Measurements from ENCODE around the gene PPP2R5C.
"Not testable (repeated sequence)": the region's sequence is repeated elsewhere in the genome, so short reads cannot be mapped to it uniquely, and the experiment has no call there.

PPP2R5C gene

DNA sequence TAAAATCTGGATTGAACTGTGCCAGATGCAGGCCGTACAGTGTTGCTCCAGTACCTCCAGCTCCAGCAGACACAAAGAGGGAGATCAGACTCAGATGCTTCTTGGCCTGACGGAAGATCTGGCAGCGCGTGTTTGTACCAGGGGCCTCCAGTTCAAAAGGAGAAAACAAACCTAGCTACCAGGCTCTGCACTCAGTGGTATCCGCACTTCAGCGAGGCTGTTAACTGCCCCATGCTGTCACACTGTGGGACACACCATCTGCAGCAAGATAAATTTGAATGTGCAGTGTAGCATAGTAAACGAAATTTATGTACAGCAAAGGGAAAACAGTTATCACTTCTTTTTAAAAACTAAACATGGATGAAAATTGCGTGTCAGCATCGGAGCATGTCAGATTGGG, 208.0 kb downstream of the PPP2R5C start:
- H3K4me2 ChIP-seq (ENCODE audit: low read length): peak overlapping the region; percentile 96
- H3K4me1 ChIP-seq (ENCODE audit: control insufficient read depth, low read length): peaks cover 68% of the 10 kb centered on the region
- H3K79me2 ChIP-seq (ENCODE audit: control insufficient read depth, low read length): peaks cover 100% of the 10 kb centered on the region
- TF ChIP-seq, protein P1, sequence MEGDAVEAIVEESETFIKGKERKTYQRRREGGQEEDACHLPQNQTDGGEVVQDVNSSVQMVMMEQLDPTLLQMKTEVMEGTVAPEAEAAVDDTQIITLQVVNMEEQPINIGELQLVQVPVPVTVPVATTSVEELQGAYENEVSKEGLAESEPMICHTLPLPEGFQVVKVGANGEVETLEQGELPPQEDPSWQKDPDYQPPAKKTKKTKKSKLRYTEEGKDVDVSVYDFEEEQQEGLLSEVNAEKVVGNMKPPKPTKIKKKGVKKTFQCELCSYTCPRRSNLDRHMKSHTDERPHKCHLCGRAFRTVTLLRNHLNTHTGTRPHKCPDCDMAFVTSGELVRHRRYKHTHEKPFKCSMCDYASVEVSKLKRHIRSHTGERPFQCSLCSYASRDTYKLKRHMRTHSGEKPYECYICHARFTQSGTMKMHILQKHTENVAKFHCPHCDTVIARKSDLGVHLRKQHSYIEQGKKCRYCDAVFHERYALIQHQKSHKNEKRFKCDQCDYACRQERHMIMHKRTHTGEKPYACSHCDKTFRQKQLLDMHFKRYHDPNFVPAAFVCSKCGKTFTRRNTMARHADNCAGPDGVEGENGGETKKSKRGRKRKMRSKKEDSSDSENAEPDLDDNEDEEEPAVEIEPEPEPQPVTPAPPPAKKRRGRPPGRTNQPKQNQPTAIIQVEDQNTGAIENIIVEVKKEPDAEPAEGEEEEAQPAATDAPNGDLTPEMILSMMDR (IDR thresholded peaks at IDR 0.05; ENCODE audit: low read depth, low read length, poor library complexity, severe bottlenecking): no peak
- TF ChIP-seq EZH2phosphoT487 (IDR thresholded peaks at IDR 0.05; ENCODE audit: borderline replicate concordance, low read length): no peak
- peaks cover 10% of the 10 kb centered on the region for H3F3A ChIP-seq (ENCODE audit: control insufficient read depth, insufficient read depth)
- H3K27ac ChIP-seq (ENCODE audit: low read depth, low read length): peak overlapping the region; percentile 93
- H3K27me3 ChIP-seq (ENCODE audit: control insufficient read depth, low read length): no peaks in the 10 kb centered on the region
- H3K4me3 ChIP-seq (ENCODE audit: low read length): peak overlapping the region; percentile 71
- H3K9me3 ChIP-seq (ENCODE audit: control insufficient read depth, insufficient read depth, low read length): no peaks in the 10 kb centered on the region
- no peaks in the 10 kb centered on the region for H3K9me2 ChIP-seq (replicated peaks; ENCODE audit: control insufficient read depth, low read length)
- H4K20me1 ChIP-seq (ENCODE audit: control insufficient read depth, insufficient read depth, low read depth, low read length): peaks cover 6% of the 10 kb centered on the region
- H3K36me3 ChIP-seq (ENCODE audit: control insufficient read depth, low read length): peaks cover 35% of the 10 kb centered on the region

DNA sequence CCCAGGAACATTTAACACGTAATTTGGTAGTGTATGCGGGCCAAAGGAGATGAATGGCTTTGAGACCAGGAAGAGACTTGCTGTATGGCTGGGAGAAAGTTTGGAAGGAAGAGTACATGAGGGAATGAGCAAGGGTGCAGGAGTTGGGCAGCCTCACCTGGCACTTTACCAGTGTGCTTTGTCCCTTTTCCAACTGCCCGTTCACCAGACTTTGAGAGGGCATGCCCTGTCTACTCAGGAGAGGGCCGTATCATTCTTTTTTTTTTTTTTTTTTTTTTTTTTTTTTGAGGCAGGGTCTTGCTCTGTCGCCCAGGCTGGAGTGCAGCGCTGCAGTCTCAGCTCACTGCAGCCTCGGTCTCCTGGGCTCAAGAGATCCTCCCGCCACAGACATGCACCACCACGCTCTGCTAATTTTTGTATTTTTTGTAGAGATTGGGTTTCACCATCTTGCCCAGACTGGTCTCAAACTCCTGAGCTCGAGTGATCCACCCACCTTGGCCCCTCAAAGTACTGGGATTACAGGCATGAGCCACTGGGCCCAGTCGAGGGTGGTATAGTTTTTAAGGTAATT, 209.4 kb downstream of the PPP2R5C start:
- H3K27ac ChIP-seq (ENCODE audit: low read depth, low read length): peak overlapping the region; percentile 93
- no peaks in the 10 kb centered on the region for H3K27me3 ChIP-seq (ENCODE audit: control insufficient read depth, low read length)

DNA sequence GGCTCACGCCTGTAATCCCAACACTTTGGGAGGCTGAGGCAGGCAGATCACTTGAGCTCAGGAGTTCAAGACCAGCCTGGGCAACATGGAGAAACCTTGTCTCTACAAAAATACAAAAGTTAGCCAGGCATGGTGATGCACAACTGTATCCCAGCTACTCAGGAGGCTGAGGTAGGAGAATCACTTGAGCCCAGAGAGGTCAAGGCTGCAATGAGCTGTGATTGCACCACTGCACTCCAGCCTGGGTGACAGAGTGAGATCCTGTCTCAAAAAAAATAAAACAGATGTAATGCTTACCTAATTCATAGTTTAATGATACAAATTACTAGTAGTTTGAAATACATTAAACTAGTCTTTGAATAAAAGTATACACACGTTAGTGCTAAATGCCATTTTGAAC, 209.9 kb downstream of the PPP2R5C start:
- not testable (repeated sequence) for H3F3A ChIP-seq (ENCODE audit: control insufficient read depth, insufficient read depth)
- H3K4me3 ChIP-seq (ENCODE audit: low read length): peak overlapping the region; percentile 3; the same call in 1 of the 2 replicates

More for the DNA sequence above, 209.4 kb downstream of the PPP2R5C start:
- Histone ChIP-seq H3K9me3 (ENCODE audit: control insufficient read depth, insufficient read depth, low read length) (no peaks in the 10 kb centered on the region), H3K4me2 (ENCODE audit: low read length) (peak overlapping the region; percentile 96), H3K4me1 (ENCODE audit: control insufficient read depth, low read length) (peaks cover 65% of the 10 kb centered on the region), H3K9me2 (replicated peaks; ENCODE audit: control insufficient read depth, low read length) (no peaks in the 10 kb centered on the region), H3F3A (ENCODE audit: control insufficient read depth, insufficient read depth) (peaks cover 10% of the 10 kb centered on the region), H3K79me2 (ENCODE audit: control insufficient read depth, low read length) (peaks cover 97% of the 10 kb centered on the region), H3K4me3 (ENCODE audit: low read length) (peak overlapping the region; percentile 71), H4K20me1 (ENCODE audit: control insufficient read depth, insufficient read depth, low read depth, low read length) (peaks cover under 1% of the 10 kb centered on the region; the same call in 1 of the 2 replicates), H3K36me3 (ENCODE audit: control insufficient read depth, low read length) (peaks cover 33% of the 10 kb centered on the region)
- TF ChIP-seq, protein P1 (IDR thresholded peaks at IDR 0.05; ENCODE audit: low read depth, low read length, poor library complexity, severe bottlenecking): no peak
- TF ChIP-seq EZH2phosphoT487 (IDR thresholded peaks at IDR 0.05; ENCODE audit: borderline replicate concordance, low read length): no peak

DNA sequence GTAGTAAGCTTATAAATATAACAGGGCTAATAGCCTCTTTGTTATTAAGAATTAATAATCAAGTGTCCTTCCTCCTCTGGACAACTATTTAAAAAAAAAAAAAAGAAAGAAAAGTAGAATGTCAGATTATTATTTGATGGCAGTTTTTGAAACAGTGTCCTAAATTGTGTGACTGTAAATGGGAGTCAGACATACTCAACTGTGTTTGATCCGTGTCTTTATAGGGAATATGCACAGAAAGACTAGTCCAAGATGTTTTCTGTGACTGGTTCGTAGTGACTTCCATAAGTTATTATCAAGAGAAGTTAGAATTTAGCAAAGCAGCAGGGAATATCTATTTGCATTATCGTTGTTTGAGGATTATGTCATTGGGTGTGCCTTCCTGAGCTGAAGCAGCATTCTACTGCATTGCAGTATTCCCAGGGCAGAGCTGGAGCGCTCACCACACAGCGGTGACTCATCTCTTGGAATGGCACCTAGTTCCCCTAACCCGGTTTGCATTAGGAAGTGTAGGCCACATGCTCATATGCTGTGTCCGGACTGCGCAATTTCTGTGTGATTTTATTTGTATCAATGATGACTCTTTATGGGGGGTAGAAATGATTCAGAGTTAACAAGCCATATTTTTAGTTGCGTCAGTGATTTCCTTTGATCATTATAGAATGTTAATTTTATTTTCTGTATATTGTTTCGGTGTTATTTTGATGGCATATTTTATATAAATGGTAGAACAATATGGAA, 210.8 kb downstream of the PPP2R5C start:
- Histone ChIP-seq H4K20me1 (ENCODE audit: control insufficient read depth, insufficient read depth, low read depth, low read length) (no peaks in the 10 kb centered on the region), H3K36me3 (ENCODE audit: control insufficient read depth, low read length) (peaks cover 42% of the 10 kb centered on the region), H3F3A (ENCODE audit: control insufficient read depth, insufficient read depth) (peaks cover 10% of the 10 kb centered on the region), H3K4me2 (ENCODE audit: low read length) (peak overlapping the region; percentile 15; the same call in 1 of the 2 replicates), H3K27ac (ENCODE audit: low read depth, low read length) (no peak overlapping the region), H3K9me2 (replicated peaks; ENCODE audit: control insufficient read depth, low read length) (no peaks in the 10 kb centered on the region), H3K4me3 (ENCODE audit: low read length) (no peak overlapping the region), H3K79me2 (ENCODE audit: control insufficient read depth, low read length) (peaks cover 95% of the 10 kb centered on the region), H3K27me3 (ENCODE audit: control insufficient read depth, low read length) (no peaks in the 10 kb centered on the region), H3K4me1 (ENCODE audit: control insufficient read depth, low read length) (peaks cover 52% of the 10 kb centered on the region), H3K9me3 (ENCODE audit: control insufficient read depth, insufficient read depth, low read length) (no peaks in the 10 kb centered on the region)
- TF ChIP-seq, protein P1 (IDR thresholded peaks at IDR 0.05; ENCODE audit: low read depth, low read length, poor library complexity, severe bottlenecking): no peak
- TF ChIP-seq EZH2phosphoT487 (IDR thresholded peaks at IDR 0.05; ENCODE audit: borderline replicate concordance, low read length): no peak

More for the DNA sequence above, 209.9 kb downstream of the PPP2R5C start:
- not testable (repeated sequence) for H3K9me3 ChIP-seq (ENCODE audit: control insufficient read depth, insufficient read depth, low read length); H4K20me1 ChIP-seq (ENCODE audit: control insufficient read depth, insufficient read depth, low read depth, low read length); H3K27me3 ChIP-seq (ENCODE audit: control insufficient read depth, low read length); H3K9me2 ChIP-seq (replicated peaks; ENCODE audit: control insufficient read depth, low read length)
- Histone ChIP-seq H3K27ac (ENCODE audit: low read depth, low read length) (peak overlapping the region; percentile 93), H3K4me2 (ENCODE audit: low read length) (peak overlapping the region; percentile 96), H3K79me2 (ENCODE audit: control insufficient read depth, low read length) (peaks cover 95% of the 10 kb centered on the region), H3K4me1 (ENCODE audit: control insufficient read depth, low read length) (peaks cover 59% of the 10 kb centered on the region), H3K36me3 (ENCODE audit: control insufficient read depth, low read length) (peaks cover 34% of the 10 kb centered on the region)

Measured in DOHH2 (cell line).